Measurements from ENCODE around the gene TPST2.

The TPST2 gene

GRCh38 chr22:26580240-26580962, 9.5 kb downstream of the TPST2 start:
- no peak for DNase-seq (ENCODE audit: low read depth in 2 of 2)

- peak; percentile 15 to 32 for DNase-seq (ENCODE audit: low read depth in 2 of 2)
Observed at GRCh38 chr22:26579331-26579886, 10.5 kb downstream of the TPST2 start.

GRCh38 chr22:26577081-26577480, 12.9 kb downstream of the TPST2 start:
- DNase-seq (ENCODE audit: low read depth in 2 of 2) = no peak

- DNase-seq (ENCODE audit: low read depth in 2 of 2) = no peak
Observed at GRCh38 chr22:26576026-26576680, 13.8 kb downstream of the TPST2 start.

- no peak for DNase-seq (ENCODE audit: low read depth in 2 of 2)
Observed at GRCh38 chr22:26574001-26574723, 15.8 kb downstream of the TPST2 start.

- no peak for DNase-seq (ENCODE audit: low read depth in 2 of 2)
Observed at GRCh38 chr22:26573026-26573662, 16.8 kb downstream of the TPST2 start.

GRCh38 chr22:26570864-26571525, 18.9 kb downstream of the TPST2 start:
- no peak for DNase-seq (ENCODE audit: low read depth in 2 of 2)

- DNase-seq (ENCODE audit: low read depth in 2 of 2) = no peak
Observed at GRCh38 chr22:26570115-26570514, 19.8 kb downstream of the TPST2 start.

- no peak for DNase-seq (ENCODE audit: low read depth in 2 of 2)
Observed at GRCh38 chr22:26568207-26568706, 21.7 kb downstream of the TPST2 start.

- no peak for DNase-seq (ENCODE audit: low read depth in 2 of 2)
Observed at GRCh38 chr22:26567610-26568009, 22.3 kb downstream of the TPST2 start.

- no peak for DNase-seq (ENCODE audit: low read depth in 2 of 2)
Observed at GRCh38 chr22:26566994-26567393, 22.9 kb downstream of the TPST2 start.

- no peak for DNase-seq (ENCODE audit: low read depth in 2 of 2)
Observed at GRCh38 chr22:26565889-26566288, 24.0 kb downstream of the TPST2 start.

- DNase-seq (ENCODE audit: low read depth in 2 of 2) = no peak
Observed at GRCh38 chr22:26565181-26565580, 24.8 kb downstream of the TPST2 start.

GRCh38 chr22:26564672-26565071, 25.3 kb downstream of the TPST2 start:
- DNase-seq (ENCODE audit: low read depth in 2 of 2) = no peak

GRCh38 chr22:26564181-26564580, 25.8 kb downstream of the TPST2 start:
- no peak for DNase-seq (ENCODE audit: low read depth in 2 of 2)

GRCh38 chr22:26563022-26563421, 26.9 kb downstream of the TPST2 start:
- DNase-seq (ENCODE audit: low read depth in 2 of 2) = no peak

- no peak for DNase-seq (ENCODE audit: low read depth in 2 of 2)
Observed at GRCh38 chr22:26561756-26562417, 28.0 kb downstream of the TPST2 start.

GRCh38 chr22:26559961-26560575, 29.9 kb downstream of the TPST2 start:
- no peak for DNase-seq (ENCODE audit: low read depth in 2 of 2)

GRCh38 chr22:26558248-26558895, 31.6 kb downstream of the TPST2 start:
- no peak for DNase-seq (ENCODE audit: low read depth in 2 of 2)

GRCh38 chr22:26556904-26557303, 33.0 kb downstream of the TPST2 start:
- no peak for DNase-seq (ENCODE audit: low read depth in 2 of 2)
